BLaER1 treated with 17β-estradiol and CSF1 and Interleukin-3, amounts not matched to agents 10 nM and 100 nM (cell line): ENCODE data around the gene IGFBPL1.

ENCODE experiments used
- H3K27ac ChIP-seq, 11 experiments: shearing (Covaris generic); formaldehyde crosslinking; 2 replicates each; pipeline ENCODE4 v1.8.1; 2022
- H3K27me3 ChIP-seq, 11 experiments: shearing (Covaris generic); formaldehyde crosslinking; 2 replicates each; pipeline ENCODE4 v1.8.1; 2022
- H3K36me3 ChIP-seq, 11 experiments: shearing (Covaris generic); formaldehyde crosslinking; 2 replicates each; pipeline ENCODE4 v1.8.1; 2022
- H3K4me1 ChIP-seq, 10 experiments: shearing (Covaris generic); formaldehyde crosslinking; 2 replicates each; pipeline ENCODE4 v1.8.1; 2022
- H3K4me2 ChIP-seq, 11 experiments: shearing (Covaris generic); formaldehyde crosslinking; 2 replicates each; pipeline ENCODE4 v1.8.1; 2022
- H3K4me3 ChIP-seq, 10 experiments: shearing (Covaris generic); formaldehyde crosslinking; 2 replicates each; pipeline ENCODE4 v1.8.1; 2022
- H3K9ac ChIP-seq, 11 experiments: shearing (Covaris generic); formaldehyde crosslinking; 2 replicates each; pipeline ENCODE4 v1.8.1; 2022
- H3K9me3 ChIP-seq, 11 experiments: shearing (Covaris generic); formaldehyde crosslinking; replicated peaks in 1 of 11; 2 replicates each; pipeline ENCODE4 v1.8.1; 2022
- H4K20me1 ChIP-seq, 11 experiments: shearing (Covaris generic); formaldehyde crosslinking; 2 replicates each; pipeline ENCODE4 v1.8.1; 2022
- Cebpa-rat ChIP-seq, 11 experiments: shearing (Covaris generic); IDR thresholded peaks; 2 replicates each; pipeline ENCODE4 v1.8.1; 2022

Gene IGFBPL1

DNA sequence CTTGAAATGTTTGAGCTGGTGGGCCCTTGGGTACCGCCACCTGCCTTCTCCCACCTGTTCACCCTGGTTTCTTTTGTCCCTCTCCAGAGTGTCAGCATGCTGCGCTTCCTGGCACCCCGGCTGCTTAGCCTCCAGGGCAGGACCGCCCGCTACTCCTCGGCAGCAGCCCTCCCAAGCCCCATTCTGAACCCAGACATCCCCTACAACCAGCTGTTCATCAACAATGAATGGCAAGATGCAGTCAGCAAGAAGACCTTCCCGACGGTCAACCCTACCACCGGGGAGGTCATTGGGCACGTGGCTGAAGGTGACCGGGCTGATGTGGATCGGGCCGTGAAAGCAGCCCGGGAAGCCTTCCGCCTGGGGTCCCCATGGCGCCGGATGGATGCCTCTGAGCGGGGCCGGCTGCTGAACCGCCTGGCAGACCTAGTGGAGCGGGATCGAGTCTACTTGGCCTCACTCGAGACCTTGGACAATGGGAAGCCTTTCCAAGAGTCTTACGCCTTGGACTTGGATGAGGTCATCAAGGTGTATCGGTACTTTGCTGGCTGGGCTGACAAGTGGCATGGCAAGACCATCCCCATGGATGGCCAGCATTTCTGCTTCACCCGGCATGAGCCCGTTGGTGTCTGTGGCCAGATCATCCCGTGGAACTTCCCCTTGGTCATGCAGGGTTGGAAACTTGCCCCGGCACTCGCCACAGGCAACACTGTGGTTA lies 28.4 kb downstream of the IGFBPL1 start:
- Histone ChIP-seq H3K9me3 (no peaks in the 10 kb centered on the region), H3K27me3 (no peaks in the 10 kb centered on the region), H3K27ac (no peak overlapping the region), H3K36me3 (peaks cover 19 to 47% (median 42%) of the 10 kb centered on the region in 11 experiments), H3K9ac (no peak overlapping the region), H3K4me3 (no peak overlapping the region), H3K4me2 (no peak overlapping the region), H3K4me1 (peaks cover 15 to 23% (median 17%) of the 10 kb centered on the region in 10 experiments), H4K20me1 (peaks cover 0 to 32% (median 20%) of the 10 kb centered on the region in 11 experiments; a peak in 10 of 22 replicates)
- no peak for TF ChIP-seq Cebpa-rat (IDR thresholded peaks at IDR 0.05)

DNA sequence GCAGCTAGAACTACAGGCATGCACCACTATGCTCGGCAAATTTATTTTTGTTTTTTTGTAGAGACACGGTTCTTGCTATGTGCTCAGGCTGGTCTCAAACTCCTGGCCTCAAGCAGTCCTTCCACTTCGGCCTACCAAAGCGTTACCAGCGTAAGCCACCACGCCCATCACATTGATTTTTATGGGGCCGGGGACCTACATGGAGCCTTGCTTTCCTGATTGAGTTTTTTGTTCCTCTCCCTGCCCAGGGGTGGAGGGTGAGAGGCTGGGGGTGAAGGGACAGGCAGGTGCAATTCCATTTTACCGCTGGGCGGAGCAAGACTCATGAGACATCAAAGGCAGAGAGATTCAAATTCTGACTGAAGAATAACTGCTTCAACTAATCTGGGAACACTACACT lies 29.8 kb downstream of the IGFBPL1 start:
- Histone ChIP-seq H3K4me2 (peak overlapping the region; percentile 91 to 99 (median 94); a peak in 14 of 22 replicates), H3K9ac (no peak overlapping the region), H3K27ac (no peak overlapping the region), H3K4me1 (peaks cover 15 to 26% (median 19%) of the 10 kb centered on the region in 10 experiments), H3K27me3 (no peaks in the 10 kb centered on the region), H3K9me3 (no peaks in the 10 kb centered on the region), H4K20me1 (peaks cover 0 to 32% (median 20%) of the 10 kb centered on the region in 11 experiments; a peak in 10 of 22 replicates), H3K36me3 (peaks cover 19 to 46% (median 41%) of the 10 kb centered on the region in 11 experiments), H3K4me3 (no peak overlapping the region)
- TF ChIP-seq Cebpa-rat (IDR thresholded peaks at IDR 0.05): no peak

DNA sequence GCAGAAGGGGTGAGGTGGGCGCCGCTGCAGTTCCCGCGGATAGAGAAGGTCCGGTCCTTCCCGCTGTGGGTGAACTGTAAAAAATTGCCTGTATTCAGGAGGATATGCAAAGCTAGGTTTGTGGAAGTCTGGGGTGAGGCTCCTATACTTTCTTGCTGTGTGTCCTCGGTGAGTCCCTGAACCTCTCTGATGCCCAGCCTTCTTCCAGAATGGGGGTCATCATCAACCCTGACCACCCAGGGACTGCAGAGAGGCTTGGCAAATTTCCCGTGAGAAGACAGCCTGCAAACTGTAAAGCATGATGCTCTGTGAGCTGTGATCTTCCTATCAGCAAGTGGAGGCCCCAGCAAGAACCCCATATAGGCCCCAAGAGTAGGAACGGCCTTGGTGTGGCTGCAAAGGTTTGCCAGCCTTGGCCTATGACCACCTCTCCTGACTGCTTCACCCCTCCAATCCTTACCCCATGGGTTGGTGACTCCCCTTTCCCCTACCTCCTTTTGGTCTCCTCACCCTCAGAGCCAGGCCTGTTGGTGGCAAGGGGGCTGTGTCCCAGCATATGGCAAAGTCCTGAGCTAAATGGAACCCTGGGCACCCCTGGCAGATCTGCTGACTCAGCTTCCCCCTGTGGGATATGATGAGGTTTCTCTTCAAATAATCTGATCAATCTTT lies 31.0 kb downstream of the IGFBPL1 start:
- Histone ChIP-seq H3K4me2 (peak overlapping the region; percentile 91 to 99 (median 94)), H3K4me1 (peaks cover 15 to 26% (median 21%) of the 10 kb centered on the region in 10 experiments), H3K27me3 (no peaks in the 10 kb centered on the region), H3K9ac (peak overlapping the region; percentile 75 to 89 (median 84)), H3K4me3 (peak overlapping the region; percentile 70 to 91 (median 84)), H3K36me3 (peaks cover 19 to 40% (median 31%) of the 10 kb centered on the region in 11 experiments), H3K9me3 (no peaks in the 10 kb centered on the region), H3K27ac (peak overlapping the region; percentile 18 to 84 (median 76); a peak in 21 of 22 replicates), H4K20me1 (peaks cover 0 to 28% (median 17%) of the 10 kb centered on the region in 11 experiments; a peak in 10 of 22 replicates)
- TF ChIP-seq Cebpa-rat (IDR thresholded peaks at IDR 0.05): no peak

DNA sequence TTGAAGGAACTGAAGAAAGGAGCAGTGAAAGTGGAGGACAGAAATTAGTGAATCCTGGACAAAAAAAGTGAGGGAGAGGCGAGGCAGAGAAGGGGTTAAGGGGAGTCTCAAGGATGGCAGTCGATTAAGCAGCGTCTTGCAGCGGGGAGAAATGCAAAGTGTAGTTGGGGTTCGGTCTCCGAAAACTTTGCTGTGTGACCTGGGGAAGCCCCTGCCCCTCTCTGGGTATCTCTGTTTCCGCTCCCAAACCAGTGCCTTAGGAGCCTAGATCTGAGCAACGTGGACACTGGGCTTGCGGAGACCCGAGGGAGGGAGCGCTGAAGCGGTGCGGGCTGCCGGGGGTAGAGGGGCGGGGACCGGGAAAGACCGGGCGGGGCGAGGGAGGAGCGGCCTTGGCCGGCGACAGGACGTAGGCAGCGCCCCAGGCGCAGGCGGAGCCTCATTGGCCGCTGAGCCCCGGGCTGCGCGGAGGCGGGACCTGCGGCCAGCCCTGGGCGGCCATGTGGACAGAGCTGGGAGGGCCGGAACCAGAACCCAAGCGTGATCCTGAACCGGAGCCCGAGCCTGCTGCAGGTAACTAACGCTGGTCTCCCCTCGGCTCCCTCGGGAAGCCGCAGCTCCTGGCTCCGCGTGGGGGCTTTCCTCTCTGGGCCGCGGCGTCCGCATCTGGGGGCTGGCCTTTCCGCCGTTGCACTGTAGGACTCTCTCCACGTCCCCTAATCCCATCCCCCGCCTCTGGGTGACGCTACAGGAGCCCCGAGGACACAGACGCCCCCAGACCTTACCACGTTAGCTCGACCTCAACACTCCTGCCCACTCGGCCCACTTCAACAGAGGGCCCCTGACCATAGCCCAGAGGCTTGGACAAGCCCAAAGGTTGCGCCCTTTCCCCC lies 31.8 kb downstream of the IGFBPL1 start, which contains the start of gene ALDH1B1:
Gene ALDH1B1, plus strand, starts transcription at position 468 of the 893 bp plus-strand sequence. CDS start 3,047 bp downstream, outside the sequence.
- no peak for TF ChIP-seq Cebpa-rat (IDR thresholded peaks at IDR 0.05)
- H3K36me3 ChIP-seq: peaks cover 19 to 32% (median 23%) of the 10 kb centered on the region in 11 experiments
- H4K20me1 ChIP-seq: peaks cover 0 to 25% (median 11%) of the 10 kb centered on the region in 11 experiments; a peak in 10 of 22 replicates
- H3K4me1 ChIP-seq: peaks cover 15 to 26% (median 21%) of the 10 kb centered on the region in 10 experiments
- no peaks in the 10 kb centered on the region for H3K27me3 ChIP-seq
- peak within 1 kb of the TSS; percentile 91 to 99 (median 94) for H3K4me2 ChIP-seq
- peak within 1 kb of the TSS; percentile 75 to 89 (median 84) for H3K9ac ChIP-seq
- peak within 1 kb of the TSS; percentile 18 to 84 (median 76); a peak in 21 of 22 replicates for H3K27ac ChIP-seq
- peak within 1 kb of the TSS; percentile 70 to 91 (median 84) for H3K4me3 ChIP-seq
- H3K9me3 ChIP-seq: no peaks in the 10 kb centered on the region

DNA sequence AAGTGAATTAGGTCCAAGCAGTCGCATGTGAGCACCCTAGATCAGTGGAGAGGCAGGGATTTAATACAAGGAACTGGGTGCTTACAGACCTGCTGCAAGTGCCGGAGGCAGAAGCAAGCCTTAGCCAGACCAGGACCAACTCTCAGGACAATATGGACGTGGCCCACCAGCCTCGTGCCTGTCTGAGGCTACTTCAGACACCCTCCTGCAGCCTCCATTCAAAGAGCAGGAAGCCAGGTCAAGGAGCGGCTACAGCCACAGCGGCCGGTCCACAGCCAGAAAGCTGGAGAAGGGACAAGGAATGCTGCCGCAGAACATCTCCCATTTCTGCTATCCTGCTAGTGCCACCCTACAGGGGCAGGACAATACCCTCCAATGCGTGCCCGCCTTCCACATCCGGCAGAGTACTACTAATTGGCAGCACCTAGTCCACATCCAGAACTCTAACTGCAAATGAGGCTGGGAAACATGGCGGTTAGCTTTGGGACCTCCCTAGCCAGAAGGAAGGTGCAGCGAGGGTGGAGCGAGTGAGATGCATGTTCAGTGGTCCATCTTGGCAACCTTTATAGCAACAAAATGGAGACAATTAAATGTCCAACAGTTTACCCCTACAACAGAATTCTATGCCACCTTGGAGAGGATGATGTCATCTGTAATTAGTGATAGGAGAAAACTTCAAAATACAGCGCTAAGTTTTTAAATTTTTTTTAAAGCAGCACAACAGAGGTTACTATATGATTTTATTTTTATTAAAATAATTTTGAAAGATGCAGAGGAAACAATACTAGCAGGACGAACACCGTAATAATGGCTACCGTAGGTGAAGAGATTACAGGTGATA lies 32.8 kb downstream of the IGFBPL1 start:
- H3K4me1 ChIP-seq: peaks cover 15 to 26% (median 21%) of the 10 kb centered on the region in 10 experiments
- peak overlapping the region in 10 of 11 experiments; percentile 75 to 99 (median 94); a peak in 17 of 22 replicates for H3K4me2 ChIP-seq
- H3K9me3 ChIP-seq: peaks cover 0 to under 1% (median 0%) of the 10 kb centered on the region in 11 experiments; a peak in 1 of 22 replicates
- H3K4me3 ChIP-seq: peak overlapping the region in 4 of 10 experiments; percentile 70 to 86 (median 78); a peak in 7 of 20 replicates
- no peak overlapping the region; a peak in 1 of 22 replicates for H3K9ac ChIP-seq
- H3K36me3 ChIP-seq: peaks cover 10 to 23% (median 13%) of the 10 kb centered on the region in 11 experiments
- no peak for TF ChIP-seq Cebpa-rat (IDR thresholded peaks at IDR 0.05)
- H3K27ac ChIP-seq: no peak overlapping the region
- no peaks in the 10 kb centered on the region for H3K27me3 ChIP-seq
- H4K20me1 ChIP-seq: peaks cover 0 to 21% (median 7%) of the 10 kb centered on the region in 11 experiments; a peak in 8 of 22 replicates

DNA sequence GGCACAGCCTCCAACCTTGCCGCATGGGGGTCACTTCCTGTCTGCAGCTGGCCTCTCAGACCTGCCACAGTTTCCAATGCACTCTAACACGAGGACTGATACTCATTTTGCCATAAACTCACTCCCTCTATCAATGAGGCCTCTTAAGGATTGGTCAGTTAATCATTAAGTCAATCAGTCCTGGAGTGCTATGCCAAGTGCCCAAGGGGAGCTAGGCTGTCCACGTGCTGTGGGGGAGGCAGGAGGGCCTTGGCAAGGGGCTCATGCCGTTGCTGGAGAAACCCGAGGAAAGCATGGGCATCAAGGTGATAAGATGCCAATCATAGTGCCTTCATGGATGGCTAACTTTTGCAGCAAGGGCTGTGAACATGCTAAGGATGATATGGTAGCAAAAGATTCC lies 33.4 kb downstream of the IGFBPL1 start:
- no peak overlapping the region for H3K9ac ChIP-seq

DNA sequence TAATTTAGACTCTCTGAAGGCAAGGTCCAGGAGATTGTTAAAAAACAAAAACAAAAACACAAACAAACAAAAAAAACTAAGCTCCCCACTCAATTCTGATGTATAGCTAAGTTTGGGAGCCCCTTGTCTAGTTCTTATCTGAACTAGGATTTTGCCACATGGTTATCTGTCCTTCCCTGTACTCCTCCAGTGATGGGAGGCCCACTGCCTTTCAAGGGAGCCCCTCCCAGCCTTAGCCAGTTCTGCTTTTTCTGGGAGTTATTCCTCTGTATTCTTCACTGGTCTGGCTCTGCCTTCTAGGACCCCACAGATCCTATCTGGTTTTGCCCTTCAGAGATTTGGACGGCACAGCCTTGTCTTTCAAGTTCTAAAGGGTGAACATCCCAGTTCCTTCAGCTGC lies 33.8 kb downstream of the IGFBPL1 start:
- Histone ChIP-seq H4K20me1 (peaks cover 0 to 14% (median 0%) of the 10 kb centered on the region in 11 experiments; a peak in 3 of 22 replicates), H3K4me2 (peak overlapping the region in 3 of 11 experiments; percentile 10 to 48 (median 32); a peak in 5 of 22 replicates), H3K27me3 (no peaks in the 10 kb centered on the region), H3K9ac (no peak overlapping the region), H3K27ac (no peak overlapping the region), H3K4me1 (peaks cover 15 to 26% (median 21%) of the 10 kb centered on the region in 10 experiments), H3K36me3 (peaks cover 0 to 12% (median 3%) of the 10 kb centered on the region in 11 experiments; a peak in 16 of 22 replicates), H3K4me3 (no peak overlapping the region), H3K9me3 (peaks cover 7 to 11% (median 9%) of the 10 kb centered on the region in 11 experiments)
- TF ChIP-seq Cebpa-rat (IDR thresholded peaks at IDR 0.05): no peak

More for the DNA sequence above, 33.4 kb downstream of the IGFBPL1 start:
- H3K9me3 ChIP-seq: peaks cover 3 to 7% (median 5%) of the 10 kb centered on the region in 11 experiments; a peak in 21 of 22 replicates
- H3K27ac ChIP-seq: no peak overlapping the region
- peak overlapping the region in 3 of 11 experiments; percentile 10 to 48 (median 32); a peak in 5 of 22 replicates for H3K4me2 ChIP-seq
- H3K36me3 ChIP-seq: peaks cover 3 to 16% (median 7%) of the 10 kb centered on the region in 11 experiments
- H3K4me3 ChIP-seq: no peak overlapping the region
- TF ChIP-seq Cebpa-rat (IDR thresholded peaks at IDR 0.05): no peak
- H3K27me3 ChIP-seq: no peaks in the 10 kb centered on the region
- H4K20me1 ChIP-seq: peaks cover 0 to 17% (median 3%) of the 10 kb centered on the region in 11 experiments; a peak in 5 of 22 replicates
- H3K4me1 ChIP-seq: peaks cover 15 to 26% (median 21%) of the 10 kb centered on the region in 10 experiments
